Measurements from ENCODE around the gene GSX2. TPM values are rescaled to one million over a fixed set of nuclear protein-coding genes. Genes with fewer than 3 reads are reported as not detected.
A peak's percentile ranks its signal among the peaks of the same experiment; 100 is the strongest.
"Not testable (repeated sequence)": the region's sequence is repeated elsewhere in the genome, so short reads cannot be mapped to it uniquely, and the experiment has no call there.

GSX2 gene
- total and polyA plus RNA-seq, 2 of the 4 experiments (the other 2 are of a cell fraction) = not detected

- TF ChIP-seq SMC3 (IDR thresholded peaks at IDR 0.05; ENCODE audit: low read depth, low read length) (no peak), ELK1 (IDR thresholded peaks at IDR 0.05; ENCODE audit: borderline replicate concordance, low read depth, low read length) (no peak), CEBPB (IDR thresholded peaks at IDR 0.05; ENCODE audit: low read depth, low read length) (no peak), RFX5 (IDR thresholded peaks at IDR 0.05; ENCODE audit: low read depth, low read length) (no peak), MAFK (IDR thresholded peaks at IDR 0.05; ENCODE audit: low read depth, low read length) (no peak), RAD21 (IDR thresholded peaks at IDR 0.05; ENCODE audit: low read length) (no peak)
- no peak overlapping the region for H2BK120ac ChIP-seq (ENCODE audit: low read depth, low read length)
- H3K9me3 ChIP-seq (ENCODE audit: control insufficient read depth, insufficient read depth, low read length) = no peaks in the 10 kb centered on the region
- H4K91ac ChIP-seq (ENCODE audit: insufficient read depth, low read depth, low read length) = no peak overlapping the region
- H3K56ac ChIP-seq (ENCODE audit: extremely low read depth, insufficient read depth, low read length) = no peak overlapping the region
- H3K4me3 ChIP-seq (ENCODE audit: insufficient read depth, low read depth, low read length) = no peak overlapping the region
- H3K36me3 ChIP-seq (ENCODE audit: control insufficient read depth, insufficient read depth, low read length) = no peaks in the 10 kb centered on the region
- no peaks in the 10 kb centered on the region for H4K20me1 ChIP-seq (ENCODE audit: insufficient read depth, low read length)
- ChIA-PET POLR2A (ENCODE audit: unreplicated experiment) (no interaction called here), CTCF (no interaction called here)
- BruUV-seq (replicated peaks) = no TSS peak
- H3K4ac ChIP-seq (ENCODE audit: low read depth, low read length) = no peak overlapping the region
- in situ Hi-C loops (cut with MboI; ENCODE audit: low sequenced_read_pairs) (no loop called here), intact Hi-C loops (cut with micrococcal nuclease) (no loop called here), dilution Hi-C loops (cut with HindIII; ENCODE audit: low sequenced_read_pairs, unreplicated experiment) (no loop called here)
- DNase-seq (no peak), ATAC-seq (ENCODE audit: low read depth) (no peak)
- H2BK20ac ChIP-seq (ENCODE audit: low read depth, low read length) = no peak overlapping the region
- H2AFZ ChIP-seq (replicated peaks; ENCODE audit: low read length, poor library complexity) = peak overlapping the region; percentile 59
- no peaks in the 10 kb centered on the region; the same call in 1 of the 2 replicates for H3K9me1 ChIP-seq (ENCODE audit: insufficient read depth, low read length)
- H4K5ac ChIP-seq (ENCODE audit: low read depth, low read length) = no peak overlapping the region
- no peak overlapping the region for H3K18ac ChIP-seq (ENCODE audit: low read depth, low read length)
- no peak overlapping the region for H3K23ac ChIP-seq (ENCODE audit: low read depth, low read length)
- H3K27ac ChIP-seq (ENCODE audit: insufficient read depth, low read length) = no peak overlapping the region
- no peak overlapping the region for H2AK9ac ChIP-seq (replicated peaks; ENCODE audit: low read depth, low read length, poor library complexity)
- H2AK5ac ChIP-seq (ENCODE audit: low read depth, low read length) = no peak overlapping the region
- H3K9ac ChIP-seq (ENCODE audit: low read depth, low read length) = no peak overlapping the region
- no peak overlapping the region for H4K8ac ChIP-seq (ENCODE audit: low read depth in 2 of 2, low read length in 2 of 2)
- H3K27me3 ChIP-seq (ENCODE audit: control insufficient read depth, insufficient read depth, low read length) = peaks cover 9% of the 10 kb centered on the region
- H3K14ac ChIP-seq (replicated peaks; ENCODE audit: low read depth, low read length) = no peak overlapping the region
- no peak overlapping the region for H3K4me2 ChIP-seq (ENCODE audit: low read depth, low read length)
- no peak overlapping the region for H2BK5ac ChIP-seq (ENCODE audit: low read depth, low read length, poor library complexity, severe bottlenecking)
- H2BK15ac ChIP-seq (ENCODE audit: low read depth, low read length) = no peak overlapping the region
- WGBS, 2 experiments (ENCODE audit: extremely low coverage in 2 of 2, insufficient read length in 1 of 2) = no CpG with 5 or more reads among the region's 10 CpGs
- no peaks in the 10 kb centered on the region for H3K79me1 ChIP-seq (ENCODE audit: low read depth in 1 of 2, low read length in 2 of 2)
- H3K4me1 ChIP-seq (ENCODE audit: control insufficient read depth, insufficient read depth, low read length) = no peaks in the 10 kb centered on the region
Observed at GRCh38 chr4:54110019-54110416, 10.1 kb downstream of the GSX2 start.

GRCh38 chr4:54113206-54113605, 13.2 kb downstream of the GSX2 start:
- H3K27me3 ChIP-seq (ENCODE audit: control insufficient read depth, insufficient read depth, low read length); H4K8ac ChIP-seq (ENCODE audit: low read depth in 2 of 2, low read length in 2 of 2); H4K91ac ChIP-seq (ENCODE audit: insufficient read depth, low read depth, low read length); H3K27ac ChIP-seq (ENCODE audit: insufficient read depth, low read length); CTCF ChIA-PET; ATAC-seq (ENCODE audit: low read depth); H3K14ac ChIP-seq (replicated peaks; ENCODE audit: low read depth, low read length); H2BK15ac ChIP-seq (ENCODE audit: low read depth, low read length); H3K4me2 ChIP-seq (ENCODE audit: low read depth, low read length); H3K56ac ChIP-seq (ENCODE audit: extremely low read depth, insufficient read depth, low read length); DNase-seq; H3K4me3 ChIP-seq (ENCODE audit: insufficient read depth, low read depth, low read length); H2AK5ac ChIP-seq (ENCODE audit: low read depth, low read length); H3K36me3 ChIP-seq (ENCODE audit: control insufficient read depth, insufficient read depth, low read length); H3K23ac ChIP-seq (ENCODE audit: low read depth, low read length); H2BK5ac ChIP-seq (ENCODE audit: low read depth, low read length, poor library complexity, severe bottlenecking); H2BK20ac ChIP-seq (ENCODE audit: low read depth, low read length); H4K5ac ChIP-seq (ENCODE audit: low read depth, low read length); H3K79me1 ChIP-seq (ENCODE audit: low read depth in 1 of 2, low read length in 2 of 2); H2AK9ac ChIP-seq (replicated peaks; ENCODE audit: low read depth, low read length, poor library complexity); in situ Hi-C loops (cut with MboI; ENCODE audit: low sequenced_read_pairs); POLR2A ChIA-PET (ENCODE audit: unreplicated experiment); H3K18ac ChIP-seq (ENCODE audit: low read depth, low read length); H3K9me3 ChIP-seq (ENCODE audit: control insufficient read depth, insufficient read depth, low read length); H3K9me1 ChIP-seq (ENCODE audit: insufficient read depth, low read length); dilution Hi-C loops (cut with HindIII; ENCODE audit: low sequenced_read_pairs, unreplicated experiment); BruUV-seq (replicated peaks); H3K4me1 ChIP-seq (ENCODE audit: control insufficient read depth, insufficient read depth, low read length); H2AFZ ChIP-seq (replicated peaks; ENCODE audit: low read length, poor library complexity); H2BK120ac ChIP-seq (ENCODE audit: low read depth, low read length); H4K20me1 ChIP-seq (ENCODE audit: insufficient read depth, low read length); intact Hi-C loops (cut with micrococcal nuclease); H3K9ac ChIP-seq (ENCODE audit: low read depth, low read length); H3K4ac ChIP-seq (ENCODE audit: low read depth, low read length): not testable (repeated sequence)
- no CpG with 5 or more reads among the region's 1 CpG for WGBS, 2 experiments (ENCODE audit: extremely low coverage in 2 of 2, insufficient read length in 1 of 2)

Data from IMR-90 (cell line).